ENCODE data around the gene CDC42BPB. TPM values are rescaled to one million over a fixed set of nuclear protein-coding genes. Genes with fewer than 3 reads are reported as not detected.

Gene CDC42BPB
- total RNA-seq, 1 experiment from 2014 or later, result 84.4 TPM

- in situ Hi-C loops (cut with HindIII; ENCODE audit: low pct_unique_long_range_greater_than_20kb, low sequenced_read_pairs), result no loop called here
- no TSS peak for BruUV-seq (replicated peaks)
- no peaks in the 10 kb centered on the region for H3K27me3 ChIP-seq (ENCODE audit: control insufficient read depth, insufficient read depth, low read length)
- no peak overlapping the region for H3K4me3 ChIP-seq (ENCODE audit: low read depth in 2 of 2, low read length in 2 of 2)
- ChIA-PET CTCF (interaction anchor here (0.6 kb wide), 1 partner anchor 12 kb away, joined by 3 read pairs; no protein-coding TSS in a partner anchor), POLR2A (no interaction called here)
- no peak overlapping the region for H3K27ac ChIP-seq (ENCODE audit: low read length)
- ATAC-seq (no peak), DNase-seq (ENCODE audit: low read depth, low spot score) (no peak)
- H3K9me3 ChIP-seq (ENCODE audit: control insufficient read depth, insufficient read depth, low read depth, low read length), result no peaks in the 10 kb centered on the region
- no peaks in the 10 kb centered on the region for H3K4me1 ChIP-seq (ENCODE audit: control insufficient read depth, insufficient read depth, low read length)
- TF ChIP-seq, protein P1, sequence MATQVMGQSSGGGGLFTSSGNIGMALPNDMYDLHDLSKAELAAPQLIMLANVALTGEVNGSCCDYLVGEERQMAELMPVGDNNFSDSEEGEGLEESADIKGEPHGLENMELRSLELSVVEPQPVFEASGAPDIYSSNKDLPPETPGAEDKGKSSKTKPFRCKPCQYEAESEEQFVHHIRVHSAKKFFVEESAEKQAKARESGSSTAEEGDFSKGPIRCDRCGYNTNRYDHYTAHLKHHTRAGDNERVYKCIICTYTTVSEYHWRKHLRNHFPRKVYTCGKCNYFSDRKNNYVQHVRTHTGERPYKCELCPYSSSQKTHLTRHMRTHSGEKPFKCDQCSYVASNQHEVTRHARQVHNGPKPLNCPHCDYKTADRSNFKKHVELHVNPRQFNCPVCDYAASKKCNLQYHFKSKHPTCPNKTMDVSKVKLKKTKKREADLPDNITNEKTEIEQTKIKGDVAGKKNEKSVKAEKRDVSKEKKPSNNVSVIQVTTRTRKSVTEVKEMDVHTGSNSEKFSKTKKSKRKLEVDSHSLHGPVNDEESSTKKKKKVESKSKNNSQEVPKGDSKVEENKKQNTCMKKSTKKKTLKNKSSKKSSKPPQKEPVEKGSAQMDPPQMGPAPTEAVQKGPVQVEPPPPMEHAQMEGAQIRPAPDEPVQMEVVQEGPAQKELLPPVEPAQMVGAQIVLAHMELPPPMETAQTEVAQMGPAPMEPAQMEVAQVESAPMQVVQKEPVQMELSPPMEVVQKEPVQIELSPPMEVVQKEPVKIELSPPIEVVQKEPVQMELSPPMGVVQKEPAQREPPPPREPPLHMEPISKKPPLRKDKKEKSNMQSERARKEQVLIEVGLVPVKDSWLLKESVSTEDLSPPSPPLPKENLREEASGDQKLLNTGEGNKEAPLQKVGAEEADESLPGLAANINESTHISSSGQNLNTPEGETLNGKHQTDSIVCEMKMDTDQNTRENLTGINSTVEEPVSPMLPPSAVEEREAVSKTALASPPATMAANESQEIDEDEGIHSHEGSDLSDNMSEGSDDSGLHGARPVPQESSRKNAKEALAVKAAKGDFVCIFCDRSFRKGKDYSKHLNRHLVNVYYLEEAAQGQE (IDR thresholded peaks at IDR 0.05; ENCODE audit: insufficient read depth in 1 of 2, low read depth in 2 of 2, low read length in 1 of 2), result no peak
- TF ChIP-seq SIN3A (IDR thresholded peaks at IDR 0.05; ENCODE audit: borderline replicate concordance, insufficient read depth, low read depth, low read length) (no peak), POLR2AphosphoS5 (IDR thresholded peaks at IDR 0.05; ENCODE audit: low read depth, low read length) (no peak), TCF7L2 (IDR thresholded peaks at IDR 0.05; ENCODE audit: low read depth, low read length) (no peak), CTCF (IDR thresholded peaks at IDR 0.05) (no peak)
- intact Hi-C loops (cut with micrococcal nuclease; ENCODE audit: unreplicated experiment), result no loop called here
- no peaks in the 10 kb centered on the region for H3K36me3 ChIP-seq (ENCODE audit: control insufficient read depth, insufficient read depth, low read length)
Observed at GRCh38 chr14:102900631-102901571, 156.4 kb downstream of the CDC42BPB start.

GRCh38 chr14:102899516-102899900 is 157.8 kb downstream of the CDC42BPB start:
- in situ Hi-C loops (cut with HindIII; ENCODE audit: low pct_unique_long_range_greater_than_20kb, low sequenced_read_pairs), result no loop called here
- Histone ChIP-seq H3K9me3 (ENCODE audit: control insufficient read depth, insufficient read depth, low read depth, low read length) (no peaks in the 10 kb centered on the region), H3K36me3 (ENCODE audit: control insufficient read depth, insufficient read depth, low read length) (no peaks in the 10 kb centered on the region), H3K27ac (ENCODE audit: low read length) (no peak overlapping the region), H3K27me3 (ENCODE audit: control insufficient read depth, insufficient read depth, low read length) (no peaks in the 10 kb centered on the region), H3K4me3 (ENCODE audit: low read depth in 2 of 2, low read length in 2 of 2) (no peak overlapping the region), H3K4me1 (ENCODE audit: control insufficient read depth, insufficient read depth, low read length) (no peaks in the 10 kb centered on the region)
- CTCF ChIA-PET, result no interaction called here
- BruUV-seq (replicated peaks), result no TSS peak
- no peak for ATAC-seq
- intact Hi-C loops (cut with micrococcal nuclease; ENCODE audit: unreplicated experiment), result no loop called here
- POLR2A ChIA-PET, result interaction anchor here (0.6 kb wide), 1 partner anchor 36 kb away, joined by 4 read pairs; no protein-coding TSS in a partner anchor
- TF ChIP-seq CTCF (IDR thresholded peaks at IDR 0.05) (no peak), SIN3A (IDR thresholded peaks at IDR 0.05; ENCODE audit: borderline replicate concordance, insufficient read depth, low read depth, low read length) (no peak), POLR2AphosphoS5 (IDR thresholded peaks at IDR 0.05; ENCODE audit: low read depth, low read length) (no peak), TCF7L2 (IDR thresholded peaks at IDR 0.05; ENCODE audit: low read depth, low read length) (no peak)
- TF ChIP-seq, protein P1 (IDR thresholded peaks at IDR 0.05; ENCODE audit: insufficient read depth in 1 of 2, low read depth in 2 of 2, low read length in 1 of 2), result no peak
- no peak for DNase-seq (ENCODE audit: low read depth, low spot score)

Measured in Panc1 (cell line).